ENCODE measurements around the gene MAP3K15.

- TF ChIP-seq POLR2AphosphoS5 (IDR thresholded peaks at IDR 0.05) = no peak
- TF ChIP-seq CTCF (IDR thresholded peaks at IDR 0.05) = no peak
- TF ChIP-seq POLR2A (IDR thresholded peaks at IDR 0.05) = no peak
- no peak for TF ChIP-seq EP300 (IDR thresholded peaks at IDR 0.05; ENCODE audit: low read depth)
These were observed 37.5 kb upstream of the MAP3K15 start for GRCh38 chrX:19552793-19553192.
